Measurements from ENCODE around the gene ANTXR1.

DNA sequence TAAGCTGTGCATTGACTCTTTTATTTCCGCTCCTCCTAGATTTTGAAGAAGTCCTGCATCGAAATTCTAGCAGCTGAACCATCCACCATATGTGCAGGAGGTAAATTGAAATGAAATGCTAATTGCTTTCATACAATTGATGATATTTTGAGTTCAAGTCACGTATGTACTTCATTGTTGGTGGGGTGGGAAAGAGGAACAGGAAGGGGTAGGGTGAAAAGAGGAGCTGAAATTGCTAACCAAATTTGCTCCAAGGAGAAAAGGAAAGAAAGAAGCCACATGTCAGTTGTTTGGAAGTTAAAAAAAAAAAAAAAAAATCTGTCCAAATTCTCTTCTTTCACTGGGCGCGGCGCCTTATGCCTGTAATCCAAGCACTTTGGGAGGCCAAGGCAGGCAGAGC lies 77.8 kb downstream of the ANTXR1 start:
- no peak for TF ChIP-seq CTCF (optimal IDR thresholded peaks at IDR 0.05 in 1 of 3, IDR thresholded peaks at IDR 0.05 in 1 of 3, conservative IDR thresholded peaks at IDR 0.05 in 1 of 3; ENCODE audit: extremely low read depth in 1 of 3, insufficient read depth in 2 of 3, low read length in 3 of 3)
- no peak for TF ChIP-seq EZH2 (IDR thresholded peaks at IDR 0.05; ENCODE audit: low read length)

Data from keratinocyte (primary cell).